Stomach (tissue), 9 donors: ENCODE data around the gene CEP85. TPM values are rescaled to one million over a fixed set of nuclear protein-coding genes. Genes with fewer than 3 reads are reported as not detected.

Experiments
- DNase-seq, 2 donors: peaks; one replicate each; pipeline versions ENCODE4 v3.0.0 to v3.0.0-alpha.2; 2013 to 2019
- H3K27ac ChIP-seq, 5 donors: fragments of 200-600 bp in 4 of 5; sonication (generic) in 4 of 5; one replicate each; pipeline ENCODE4 v1.5.1; 2013 to 2019; ENCODE audit warnings: mild to moderate bottlenecking in 1 of 5, moderate library complexity in 1 of 5
- H3K27me3 ChIP-seq, 3 donors: fragments of 200-600 bp; sonication (generic); one replicate each; pipeline ENCODE4 v1.5.1; 2017 to 2019; ENCODE audit warnings: mixed run types in 1 of 3
- H3K36me3 ChIP-seq, 4 donors: fragments of 200-600 bp; sonication (generic); 1 replicate in 3 of 4; 2 replicates in 1 of 4; pipeline ENCODE4 v1.5.1; 2016 to 2019
- H3K4me1 ChIP-seq, 4 donors: fragments of 200-600 bp; sonication (generic); one replicate each; pipeline ENCODE4 v1.5.1; 2016 to 2019
- H3K4me3 ChIP-seq, 4 donors: fragments of 200-600 bp; sonication (generic) in 3 of 4; one replicate each; pipeline ENCODE4 v1.5.1; 2016 to 2019; ENCODE audit warnings: mild to moderate bottlenecking in 1 of 4
- H3K9me3 ChIP-seq, 4 donors: fragments of 200-600 bp; sonication (generic); one replicate each; pipeline ENCODE4 v1.5.1; 2016 to 2019
- EP300 ChIP-seq: sonication (generic); formaldehyde crosslinking; IDR thresholded peaks from one replicate; pipeline ENCODE4 v1.6.1; 2017; ENCODE audit warnings: antibody characterized with exemption
- POLR2A ChIP-seq, 4 donors: fragments of 450-650 bp; IDR thresholded peaks; one replicate each; pipeline ENCODE4 v1.6.1; 2016; ENCODE audit warnings: antibody characterized with exemption in 4 of 4, control low read depth in 2 of 4, mild to moderate bottlenecking in 1 of 4, moderate library complexity in 1 of 4
- POLR2AphosphoS5 ChIP-seq, 3 donors: sonication (generic); formaldehyde crosslinking; IDR thresholded peaks; one replicate each; pipeline ENCODE4 v1.6.1; 2016; ENCODE audit warnings: antibody characterized with exemption in 3 of 3
- WGBS, 5 donors: extraction: QIAGEN DNeasy Blood & Tissue Kit in 3 of 5; methylation state at CpG; one replicate each; pipeline versions ENCODE4 v1.1.5 to v1.1.7; 2013 to 2018; 5-methylcytosine and 5-hydroxymethylcytosine counted together
- intact Hi-C: fragments of 100-400 bp; cut with DNase I; formaldehyde crosslinking; loops from one replicate; pipeline ENCODE4 v1.15.1; 2023; ENCODE audit warnings: low total_unique reads
- polyA plus RNA-seq, 3 donors: library from polyadenylated mRNA; stranded (reverse); fragments of 200-250 nt; gene quantifications; one replicate each; pipeline ENCODE4 v1.2.3, GENCODE V29; 2013
- total RNA-seq, 5 donors: library from RNA; depleted of rRNA; stranded (reverse); fragments of >200 nt; gene quantifications; one replicate each; pipeline versions ENCODE4 v1.1.0 to v1.2.3, GENCODE V29; 2014 to 2016
- TF ChIP-seq, protein P1 (sequence below), 7 experiments: fragments of 450-650 bp in 4 of 7; fragments of 200-600 bp in 3 of 7; sonication (generic) in 3 of 7; IDR thresholded peaks; one replicate each; pipeline ENCODE4 v1.5.1; 2016 to 2019; ENCODE audit warnings: antibody characterized with exemption in 7 of 7, control low read depth in 2 of 7, mild to moderate bottlenecking in 1 of 7
- donor health status: healthy with polysubstance abuse.
- donor health status: Bipolar disorder and iron deficiency.
- donor health status: healthy.

The CEP85 gene
- total and polyA plus RNA-seq, 8 donors = 0.58 to 21.0 (median 5.9) TPM

GRCh38 chr1:26191739-26192138 lies 42.3 kb upstream of the CEP85 start:
- no peaks in the 10 kb centered on the region for H3K9me3 ChIP-seq
- TF ChIP-seq, protein P1, sequence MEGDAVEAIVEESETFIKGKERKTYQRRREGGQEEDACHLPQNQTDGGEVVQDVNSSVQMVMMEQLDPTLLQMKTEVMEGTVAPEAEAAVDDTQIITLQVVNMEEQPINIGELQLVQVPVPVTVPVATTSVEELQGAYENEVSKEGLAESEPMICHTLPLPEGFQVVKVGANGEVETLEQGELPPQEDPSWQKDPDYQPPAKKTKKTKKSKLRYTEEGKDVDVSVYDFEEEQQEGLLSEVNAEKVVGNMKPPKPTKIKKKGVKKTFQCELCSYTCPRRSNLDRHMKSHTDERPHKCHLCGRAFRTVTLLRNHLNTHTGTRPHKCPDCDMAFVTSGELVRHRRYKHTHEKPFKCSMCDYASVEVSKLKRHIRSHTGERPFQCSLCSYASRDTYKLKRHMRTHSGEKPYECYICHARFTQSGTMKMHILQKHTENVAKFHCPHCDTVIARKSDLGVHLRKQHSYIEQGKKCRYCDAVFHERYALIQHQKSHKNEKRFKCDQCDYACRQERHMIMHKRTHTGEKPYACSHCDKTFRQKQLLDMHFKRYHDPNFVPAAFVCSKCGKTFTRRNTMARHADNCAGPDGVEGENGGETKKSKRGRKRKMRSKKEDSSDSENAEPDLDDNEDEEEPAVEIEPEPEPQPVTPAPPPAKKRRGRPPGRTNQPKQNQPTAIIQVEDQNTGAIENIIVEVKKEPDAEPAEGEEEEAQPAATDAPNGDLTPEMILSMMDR (IDR thresholded peaks at IDR 0.05) = no peak
- TF ChIP-seq POLR2A (IDR thresholded peaks at IDR 0.05) (no peak), POLR2AphosphoS5 (IDR thresholded peaks at IDR 0.05) (no peak), EP300 (no peak)
- no peaks in the 10 kb centered on the region for H3K4me1 ChIP-seq
- no peak overlapping the region for H3K4me3 ChIP-seq
- DNase-seq = no peak
- H3K36me3 ChIP-seq = peaks cover 0 to 29% (median 25%) of the 10 kb centered on the region in 4 donors
- intact Hi-C loops = no loop called here
- no peak overlapping the region for H3K27ac ChIP-seq
- WGBS, 5 donors = 33 to 59% (median 53%) methylated on average over 3 of the region's 3 CpGs
- no peaks in the 10 kb centered on the region for H3K27me3 ChIP-seq

- Histone ChIP-seq H3K9me3 (no peaks in the 10 kb centered on the region), H3K27me3 (peaks cover 0 to 5% (median 2%) of the 10 kb centered on the region in 3 donors), H3K4me1 (peaks cover 0 to under 1% (median 0%) of the 10 kb centered on the region in 4 donors), H3K4me3 (no peak overlapping the region), H3K27ac (no peak overlapping the region), H3K36me3 (no peaks in the 10 kb centered on the region)
- 52 to 87% (median 65%) methylated on average over 3 of the region's 3 CpGs for WGBS, 5 donors
- DNase-seq = no peak
- intact Hi-C loops = no loop called here
- TF ChIP-seq POLR2A (IDR thresholded peaks at IDR 0.05) = no peak
- TF ChIP-seq POLR2AphosphoS5 (IDR thresholded peaks at IDR 0.05) = no peak
- TF ChIP-seq EP300 = no peak
- TF ChIP-seq, protein P1 (IDR thresholded peaks at IDR 0.05) = no peak
Observed at GRCh38 chr1:26195805-26196204, 38.2 kb upstream of the CEP85 start.

DNA sequence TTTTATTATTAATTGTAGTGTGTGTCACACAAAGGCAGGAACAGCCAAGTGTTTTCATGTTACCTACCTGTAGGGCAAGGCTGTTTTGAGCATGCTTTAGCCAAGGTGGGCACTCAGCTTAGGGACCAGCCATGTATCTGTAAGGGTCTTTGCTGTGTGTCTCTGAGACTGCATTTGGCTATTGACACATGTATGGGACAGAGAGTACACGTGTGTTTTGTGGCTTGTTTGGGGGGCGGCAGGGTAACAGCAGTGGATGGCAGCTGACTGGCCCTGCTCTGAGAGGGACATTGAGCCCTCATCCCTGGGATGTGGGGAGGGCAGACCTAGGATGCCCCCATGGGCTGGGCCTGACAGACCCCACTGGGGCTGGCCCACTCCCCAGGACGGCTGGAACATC lies 36.7 kb upstream of the CEP85 start:
- Histone ChIP-seq H3K9me3 (no peaks in the 10 kb centered on the region), H3K4me3 (no peak overlapping the region), H3K27ac (no peak overlapping the region), H3K27me3 (peaks cover 0 to 9% (median 5%) of the 10 kb centered on the region in 3 donors), H3K4me1 (peaks cover 0 to 7% (median 3%) of the 10 kb centered on the region in 4 donors), H3K36me3 (no peaks in the 10 kb centered on the region)
- 80 to 92% (median 89%) methylated on average over 3 of the region's 3 CpGs for WGBS, 5 donors
- TF ChIP-seq, protein P1 (IDR thresholded peaks at IDR 0.05) = no peak
- TF ChIP-seq EP300 = no peak
- no peak for TF ChIP-seq POLR2A (IDR thresholded peaks at IDR 0.05)
- no peak for TF ChIP-seq POLR2AphosphoS5 (IDR thresholded peaks at IDR 0.05)
- intact Hi-C loops = no loop called here
- DNase-seq = no peak

DNA sequence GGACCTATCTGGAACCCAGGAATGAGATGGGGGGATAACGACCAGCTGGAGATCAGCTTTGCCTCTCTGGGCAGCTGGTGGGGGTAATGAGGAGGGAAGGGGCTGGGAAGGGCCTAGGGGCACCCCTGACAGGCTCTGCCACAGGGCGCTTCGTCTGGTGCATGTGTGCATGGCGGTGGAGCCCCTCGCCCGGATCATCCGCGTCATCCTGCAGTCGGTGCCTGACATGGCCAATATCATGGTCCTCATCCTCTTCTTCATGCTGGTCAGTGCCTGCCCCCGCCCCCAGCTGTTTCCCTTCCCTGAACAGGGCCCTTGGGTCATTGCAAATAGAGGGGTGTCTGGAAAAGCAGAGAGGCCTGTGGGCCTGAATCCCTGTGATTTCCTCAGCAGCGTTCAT lies 36.2 kb upstream of the CEP85 start:
- no peak overlapping the region for H3K27ac ChIP-seq
- H3K27me3 ChIP-seq = peaks cover 0 to 14% (median 5%) of the 10 kb centered on the region in 3 donors
- peaks cover 0 to 7% (median 3%) of the 10 kb centered on the region in 4 donors for H3K4me1 ChIP-seq
- DNase-seq = no peak
- no peaks in the 10 kb centered on the region for H3K9me3 ChIP-seq
- no peak for TF ChIP-seq EP300
- WGBS, 5 donors = 76 to 92% (median 89%) methylated on average over 3 to 11 of the region's 11 CpGs
- H3K36me3 ChIP-seq = no peaks in the 10 kb centered on the region
- H3K4me3 ChIP-seq = no peak overlapping the region
- intact Hi-C loops = no loop called here

- no peak overlapping the region for H3K4me3 ChIP-seq
Observed at GRCh38 chr1:26200413-26200812, 33.6 kb upstream of the CEP85 start.

More at GRCh38 chr1:26200413-26200812, 33.6 kb upstream of the CEP85 start:
- H3K9me3 ChIP-seq = no peaks in the 10 kb centered on the region
- DNase-seq = no peak
- TF ChIP-seq POLR2AphosphoS5 (IDR thresholded peaks at IDR 0.05) (no peak), POLR2A (IDR thresholded peaks at IDR 0.05) (no peak), EP300 (no peak)
- TF ChIP-seq, protein P1 (IDR thresholded peaks at IDR 0.05) = no peak
- H3K27ac ChIP-seq = no peak overlapping the region
- 82 to 97% (median 90%) methylated on average over 5 of the region's 5 CpGs for WGBS, 5 donors
- H3K27me3 ChIP-seq = peaks cover 0 to 15% (median 7%) of the 10 kb centered on the region in 3 donors
- intact Hi-C loops = no loop called here
- H3K4me1 ChIP-seq = peaks cover 0 to 7% (median 3%) of the 10 kb centered on the region in 4 donors
- no peaks in the 10 kb centered on the region for H3K36me3 ChIP-seq
